ENCODE data around the gene DNAJB4. TPM values are rescaled to one million over a fixed set of nuclear protein-coding genes. Genes with fewer than 3 reads are reported as not detected.
A peak's percentile ranks its signal among the peaks of the same experiment; 100 is the strongest.

The DNAJB4 gene
- total and polyA plus RNA-seq, 3 donors from 2014 or later: 21.1 to 33.4 (median 24.7) TPM

GRCh38 chr1:78049396-78049795 lies 44.7 kb downstream of the DNAJB4 start:
- no peaks in the 10 kb centered on the region for H3K27me3 ChIP-seq
- intact Hi-C loops (cut with DNase I; ENCODE audit: low total_unique reads): no loop called here
- no peak overlapping the region for H3K27ac ChIP-seq
- no peak for TF ChIP-seq CTCF (IDR thresholded peaks at IDR 0.05)
- no peak for TF ChIP-seq POLR2A (IDR thresholded peaks at IDR 0.05)
- H3K9me3 ChIP-seq: no peaks in the 10 kb centered on the region
- 89 to 96% methylated on average over 4 of the region's 4 CpGs for WGBS, 2 donors
- H3K4me3 ChIP-seq: no peak overlapping the region
- no peaks in the 10 kb centered on the region for H3K4me1 ChIP-seq
- H3K36me3 ChIP-seq (ENCODE audit: low read depth, missing control alignments): no peaks in the 10 kb centered on the region
- no peak for DNase-seq

GRCh38 chr1:78051005-78051404 lies 46.3 kb downstream of the DNAJB4 start:
- Histone ChIP-seq H3K27ac (no peak overlapping the region), H3K9me3 (no peaks in the 10 kb centered on the region), H3K4me3 (no peak overlapping the region), H3K27me3 (no peaks in the 10 kb centered on the region), H3K36me3 (ENCODE audit: low read depth, missing control alignments) (no peaks in the 10 kb centered on the region), H3K4me1 (no peaks in the 10 kb centered on the region)
- no peak for TF ChIP-seq CTCF (IDR thresholded peaks at IDR 0.05)
- intact Hi-C loops (cut with DNase I; ENCODE audit: low total_unique reads): no loop called here
- no peak for DNase-seq
- WGBS, 2 donors: 92 to 95% methylated on average over 2 of the region's 2 CpGs

GRCh38 chr1:78052685-78053405 lies 48.1 kb downstream of the DNAJB4 start:
- WGBS, 2 donors: 50 to 63% methylated on average over 2 of the region's 2 CpGs
- no peaks in the 10 kb centered on the region for H3K4me1 ChIP-seq
- H3K4me3 ChIP-seq: no peak overlapping the region
- TF ChIP-seq CTCF (IDR thresholded peaks at IDR 0.05) (no peak), POLR2A (IDR thresholded peaks at IDR 0.05) (no peak)
- no peaks in the 10 kb centered on the region for H3K9me3 ChIP-seq
- H3K36me3 ChIP-seq (ENCODE audit: low read depth, missing control alignments): no peaks in the 10 kb centered on the region
- H3K27ac ChIP-seq: peak overlapping the region in 1 of 2 donors; percentile 5
- intact Hi-C loops (cut with DNase I; ENCODE audit: low total_unique reads): no loop called here
- DNase-seq: no peak
- H3K27me3 ChIP-seq: no peaks in the 10 kb centered on the region

GRCh38 chr1:78053498-78053897 lies 48.8 kb downstream of the DNAJB4 start:
- Histone ChIP-seq H3K27me3 (no peaks in the 10 kb centered on the region), H3K4me3 (no peak overlapping the region), H3K4me1 (no peaks in the 10 kb centered on the region), H3K36me3 (ENCODE audit: low read depth, missing control alignments) (no peaks in the 10 kb centered on the region), H3K27ac (no peak overlapping the region), H3K9me3 (no peaks in the 10 kb centered on the region)
- DNase-seq: no peak
- WGBS, 2 donors: 83 to 92% methylated on average over 2 of the region's 2 CpGs
- intact Hi-C loops (cut with DNase I; ENCODE audit: low total_unique reads): no loop called here
- TF ChIP-seq POLR2A (IDR thresholded peaks at IDR 0.05) (no peak), CTCF (IDR thresholded peaks at IDR 0.05) (no peak)

- intact Hi-C loops (cut with DNase I; ENCODE audit: low total_unique reads): no loop called here
- H3K36me3 ChIP-seq (ENCODE audit: low read depth, missing control alignments): no peaks in the 10 kb centered on the region
- H3K4me1 ChIP-seq: no peaks in the 10 kb centered on the region
- H3K27ac ChIP-seq: no peak overlapping the region
- no peak overlapping the region for H3K4me3 ChIP-seq
- no peak for DNase-seq
- H3K27me3 ChIP-seq: no peaks in the 10 kb centered on the region
- TF ChIP-seq CTCF (IDR thresholded peaks at IDR 0.05) (no peak), POLR2A (IDR thresholded peaks at IDR 0.05) (no peak)
- H3K9me3 ChIP-seq: no peaks in the 10 kb centered on the region
Observed at GRCh38 chr1:78054559-78054958, 49.8 kb downstream of the DNAJB4 start.

All from testis (tissue), 3 donors.